Uterus (tissue), 2 donors: ENCODE measurements around the gene NELFB.

ENCODE experiments used
- POLR2A ChIP-seq, 2 donors: fragments of 450-650 bp; IDR thresholded peaks; one replicate each; pipeline ENCODE4 v1.6.1; 2016; ENCODE audit warnings: antibody characterized with exemption in 2 of 2, mild to moderate bottlenecking in 1 of 2, moderate library complexity in 1 of 2
- TF ChIP-seq, protein P1 (sequence below), 4 experiments: fragments of 200-600 bp in 2 of 4; fragments of 450-650 bp in 2 of 4; sonication (generic) in 2 of 4; IDR thresholded peaks; one replicate each; pipeline ENCODE4 v1.5.1; 2016 to 2019; ENCODE audit warnings: antibody characterized with exemption in 4 of 4, mild to moderate bottlenecking in 2 of 4, moderate library complexity in 1 of 4

DNA sequence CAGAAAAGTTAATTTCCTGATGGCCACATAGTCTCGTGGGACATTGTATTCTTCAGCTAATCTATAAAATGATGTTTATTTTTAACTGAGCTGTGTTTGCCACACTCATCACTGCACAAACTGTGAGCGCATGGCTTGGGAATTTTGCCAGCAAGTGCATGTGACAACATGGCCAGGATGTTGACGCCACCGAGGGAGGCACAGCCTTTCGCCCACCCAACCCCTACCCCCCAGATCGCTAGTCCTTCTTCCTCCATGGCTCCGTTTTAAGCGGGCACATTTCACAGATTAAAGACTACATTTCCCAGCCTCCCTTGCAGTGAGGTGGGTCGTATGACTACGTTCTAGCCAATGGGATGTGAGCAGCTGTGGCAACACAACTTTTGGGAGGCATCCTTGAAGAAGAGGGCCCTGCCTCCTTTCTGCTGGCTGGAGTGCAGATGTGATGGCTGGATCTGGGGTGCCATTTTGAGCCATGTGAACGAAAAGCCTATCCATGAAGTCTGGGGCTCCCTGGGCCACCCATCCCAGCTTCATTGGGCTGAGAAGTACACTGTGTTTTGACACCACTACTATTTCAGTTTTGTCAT lies 39.1 kb downstream of the NELFB start:
- TF ChIP-seq POLR2A (IDR thresholded peaks at IDR 0.05): no peak
- TF ChIP-seq, protein P1, sequence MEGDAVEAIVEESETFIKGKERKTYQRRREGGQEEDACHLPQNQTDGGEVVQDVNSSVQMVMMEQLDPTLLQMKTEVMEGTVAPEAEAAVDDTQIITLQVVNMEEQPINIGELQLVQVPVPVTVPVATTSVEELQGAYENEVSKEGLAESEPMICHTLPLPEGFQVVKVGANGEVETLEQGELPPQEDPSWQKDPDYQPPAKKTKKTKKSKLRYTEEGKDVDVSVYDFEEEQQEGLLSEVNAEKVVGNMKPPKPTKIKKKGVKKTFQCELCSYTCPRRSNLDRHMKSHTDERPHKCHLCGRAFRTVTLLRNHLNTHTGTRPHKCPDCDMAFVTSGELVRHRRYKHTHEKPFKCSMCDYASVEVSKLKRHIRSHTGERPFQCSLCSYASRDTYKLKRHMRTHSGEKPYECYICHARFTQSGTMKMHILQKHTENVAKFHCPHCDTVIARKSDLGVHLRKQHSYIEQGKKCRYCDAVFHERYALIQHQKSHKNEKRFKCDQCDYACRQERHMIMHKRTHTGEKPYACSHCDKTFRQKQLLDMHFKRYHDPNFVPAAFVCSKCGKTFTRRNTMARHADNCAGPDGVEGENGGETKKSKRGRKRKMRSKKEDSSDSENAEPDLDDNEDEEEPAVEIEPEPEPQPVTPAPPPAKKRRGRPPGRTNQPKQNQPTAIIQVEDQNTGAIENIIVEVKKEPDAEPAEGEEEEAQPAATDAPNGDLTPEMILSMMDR (IDR thresholded peaks at IDR 0.05): no peak
